Mesothelial cell of epicardium (in vitro differentiated cells): ENCODE results near the gene TBK1. TPM values are rescaled to one million over a fixed set of nuclear protein-coding genes. Genes with fewer than 3 reads are reported as not detected.

ENCODE experiments used
- DNase-seq, 2 experiments: peaks; one replicate each; pipeline ENCODE4 v3.0.0; 2021; ENCODE audit warnings: low spot score in 2 of 2; ENCODE audit not compliant: unreplicated experiment in 2 of 2
- H3K27ac Mint-ChIP-seq: 2 replicates; pipeline ENCODE4 v1.8.0; 2021; ENCODE audit warnings: mixed read lengths
- H3K27me3 Mint-ChIP-seq: 2 replicates; pipeline ENCODE4 v1.8.0; 2021; ENCODE audit warnings: low read depth, mixed read lengths
- H3K36me3 Mint-ChIP-seq: 2 replicates; pipeline ENCODE4 v1.8.0; 2021; ENCODE audit warnings: mixed read lengths
- H3K4me1 Mint-ChIP-seq: 2 replicates; pipeline ENCODE4 v1.8.0; 2021; ENCODE audit warnings: mixed read lengths
- H3K4me3 Mint-ChIP-seq: 2 replicates; pipeline ENCODE4 v1.8.0; 2021; ENCODE audit warnings: mild to moderate bottlenecking, moderate library complexity, mixed read lengths
- H3K9me3 Mint-ChIP-seq: 2 replicates; pipeline ENCODE4 v1.8.0; 2021; ENCODE audit warnings: mixed read lengths
- CTCF ChIP-seq: fragments of 200-600 bp; sonication (generic); IDR thresholded peaks from one replicate; pipeline ENCODE4 v1.5.0; 2021; ENCODE audit warnings: antibody characterized with exemption; ENCODE audit not compliant: unreplicated experiment
- total RNA-seq: library from RNA; stranded (reverse); gene quantifications from 3 replicates; pipeline ENCODE4 v1.2.1, GENCODE V29; 2021

TBK1 gene
- total RNA-seq, 1 donor from 2014 or later = 25.5 TPM

- Mint-ChIP-seq H3K4me3 (no peak overlapping the region), H3K9me3 (peaks cover 20% of the 10 kb centered on the region), H3K4me1 (no peaks in the 10 kb centered on the region), H3K27ac (no peak overlapping the region), H3K36me3 (peaks cover 39% of the 10 kb centered on the region), H3K27me3 (no peaks in the 10 kb centered on the region)
- no peak for DNase-seq
- TF ChIP-seq CTCF = no peak
Measured at GRCh38 chr12:64478661-64479060, 26.7 kb downstream of the TBK1 start.

- TF ChIP-seq CTCF = no peak
- no peak overlapping the region for H3K27ac Mint-ChIP-seq
- no peaks in the 10 kb centered on the region for H3K4me1 Mint-ChIP-seq
- no peaks in the 10 kb centered on the region for H3K27me3 Mint-ChIP-seq
- peaks cover 19% of the 10 kb centered on the region for H3K9me3 Mint-ChIP-seq
- no peak for DNase-seq
- H3K4me3 Mint-ChIP-seq = no peak overlapping the region
- H3K36me3 Mint-ChIP-seq = peaks cover 32% of the 10 kb centered on the region
Measured at GRCh38 chr12:64480148-64480547, 28.2 kb downstream of the TBK1 start.

DNA sequence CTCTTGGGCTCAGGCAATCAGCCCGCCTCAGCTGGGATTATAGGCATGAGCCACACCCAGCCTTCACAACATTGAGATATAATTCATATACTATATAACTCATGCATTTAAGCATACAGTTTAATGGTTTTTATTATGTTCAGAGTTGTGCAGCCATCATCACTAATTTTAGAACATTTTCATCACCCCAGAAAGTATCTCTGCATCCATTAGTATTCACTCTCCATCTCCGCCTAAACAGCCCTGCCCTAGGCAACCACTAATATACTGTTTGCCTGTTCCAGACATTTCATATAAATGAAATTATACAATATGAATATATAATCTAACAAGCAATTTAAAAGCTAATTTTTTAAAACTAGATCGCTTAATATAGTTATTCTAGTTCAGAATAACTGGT lies 34.7 kb downstream of the TBK1 start:
- H3K27me3 Mint-ChIP-seq = no peaks in the 10 kb centered on the region
- DNase-seq = no peak
- no peaks in the 10 kb centered on the region for H3K9me3 Mint-ChIP-seq
- no peak for TF ChIP-seq CTCF
- H3K4me1 Mint-ChIP-seq = no peaks in the 10 kb centered on the region
- no peak overlapping the region for H3K4me3 Mint-ChIP-seq
- no peak overlapping the region for H3K27ac Mint-ChIP-seq
- peaks cover 24% of the 10 kb centered on the region for H3K36me3 Mint-ChIP-seq

DNA sequence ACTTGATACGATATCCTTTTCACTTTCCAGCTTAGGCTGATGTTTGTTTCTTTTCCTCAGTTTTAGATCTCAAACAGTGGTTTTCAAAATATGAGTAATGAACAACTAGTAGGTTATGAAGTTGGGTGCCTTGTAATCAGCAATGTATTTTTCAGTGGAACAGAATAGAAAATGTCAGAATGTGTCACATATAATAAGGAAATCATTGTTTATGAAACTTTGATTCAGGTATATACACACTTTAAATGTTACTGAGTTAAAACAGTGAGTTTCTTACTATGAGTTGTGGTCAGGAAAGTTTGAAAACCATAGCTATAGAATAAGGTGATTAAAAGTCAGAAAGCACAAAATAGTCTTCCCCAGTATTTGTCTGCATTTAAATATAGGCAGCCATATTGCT lies 39.8 kb downstream of the TBK1 start:
- no peak for TF ChIP-seq CTCF
- DNase-seq = no peak
- no peaks in the 10 kb centered on the region for H3K4me1 Mint-ChIP-seq
- H3K9me3 Mint-ChIP-seq = no peaks in the 10 kb centered on the region
- peaks cover 27% of the 10 kb centered on the region for H3K36me3 Mint-ChIP-seq
- H3K27me3 Mint-ChIP-seq = no peaks in the 10 kb centered on the region
- H3K27ac Mint-ChIP-seq = no peak overlapping the region
- H3K4me3 Mint-ChIP-seq = no peak overlapping the region

DNA sequence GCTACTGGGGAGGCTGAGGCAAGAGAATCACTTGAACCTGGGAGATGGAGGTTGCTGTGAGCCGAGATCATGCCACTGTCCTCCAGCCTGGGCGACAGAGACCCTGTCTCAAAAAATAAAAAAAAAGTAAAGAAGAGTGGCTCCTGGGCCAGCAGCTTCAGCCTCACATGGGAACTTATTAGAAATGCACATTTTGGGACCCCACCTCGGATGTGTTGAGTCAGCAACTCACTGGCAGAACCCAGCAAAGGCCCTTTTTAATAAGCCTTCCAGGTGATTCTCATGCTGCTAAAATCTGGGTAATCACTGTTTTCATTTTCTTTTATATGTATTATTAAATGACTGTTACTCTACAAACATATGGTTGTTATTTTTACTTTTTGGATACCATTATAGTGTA lies 41.6 kb downstream of the TBK1 start:
- Mint-ChIP-seq H3K4me3 (no peak overlapping the region), H3K4me1 (no peaks in the 10 kb centered on the region), H3K36me3 (peaks cover 35% of the 10 kb centered on the region), H3K27ac (no peak overlapping the region), H3K27me3 (no peaks in the 10 kb centered on the region), H3K9me3 (no peaks in the 10 kb centered on the region)
- TF ChIP-seq CTCF = no peak
- no peak for DNase-seq

DNA sequence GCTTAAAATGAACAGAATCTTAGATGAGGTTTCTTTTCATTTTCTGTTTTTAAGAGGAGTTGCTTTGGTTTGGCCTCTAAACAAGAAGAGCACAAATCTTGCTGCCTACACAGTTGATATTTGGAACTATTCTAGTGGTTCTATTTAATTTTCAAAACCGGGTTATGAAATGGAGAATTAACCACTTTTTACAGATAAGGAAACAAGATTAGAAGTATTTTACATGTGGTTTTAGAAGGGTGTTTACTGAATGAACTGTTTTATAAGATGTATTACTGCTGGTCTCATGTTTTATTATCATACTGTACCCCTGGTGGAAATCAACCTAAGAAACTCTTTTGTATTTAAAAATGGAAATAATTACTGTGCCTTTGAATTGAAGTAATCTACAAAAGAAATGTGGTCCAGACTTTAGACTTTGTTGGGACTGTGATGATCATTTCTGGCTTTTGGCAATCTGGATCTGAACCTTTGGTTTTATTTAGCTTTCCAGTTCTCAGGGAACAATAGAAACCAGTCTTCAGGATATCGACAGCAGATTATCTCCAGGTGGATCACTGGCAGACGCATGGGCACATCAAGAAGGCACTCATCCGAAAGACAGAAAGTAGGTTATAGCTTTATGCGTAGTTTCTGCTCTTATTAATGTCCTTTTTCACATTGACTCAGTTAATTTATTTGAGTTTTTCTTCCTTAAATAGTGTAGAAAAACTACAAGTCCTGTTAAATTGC lies 43.2 kb downstream of the TBK1 start:
- H3K36me3 Mint-ChIP-seq = peaks cover 34% of the 10 kb centered on the region
- no peak overlapping the region for H3K27ac Mint-ChIP-seq
- TF ChIP-seq CTCF = no peak
- H3K4me3 Mint-ChIP-seq = no peak overlapping the region
- H3K27me3 Mint-ChIP-seq = no peaks in the 10 kb centered on the region
- H3K4me1 Mint-ChIP-seq = no peaks in the 10 kb centered on the region
- H3K9me3 Mint-ChIP-seq = no peaks in the 10 kb centered on the region
- no peak for DNase-seq
